ENCODE data around the gene TNS4. TPM values are rescaled to one million over a fixed set of nuclear protein-coding genes. Genes with fewer than 3 reads are reported as not detected.

Gene TNS4
- total and polyA plus RNA-seq, 9 of the 15 experiments (the other 6 are each of a cell fraction or from before 2014, with no cell fraction given) = 0.04 to 0.73 (median 0.24) TPM; not detected in 1

- DNase-seq (ENCODE audit: extremely low read depth in 1 of 4, low spot score in 3 of 4) = no peak
- Histone ChIP-seq H3K9ac (ENCODE audit: insufficient read depth in 1 of 2, low read depth in 2 of 2, low read length in 2 of 2) (peak overlapping the region in 1 of 2 experiments; percentile 65; a peak in 1 of 4 replicates), H3K9me1 (ENCODE audit: control insufficient read depth, insufficient read depth, low read length) (no peaks in the 10 kb centered on the region), H3K27me3 (ENCODE audit: control insufficient read depth in 2 of 2, insufficient read depth in 2 of 2, low read length in 2 of 2) (no peaks in the 10 kb centered on the region), H3K4me2 (ENCODE audit: insufficient read depth, low read length) (no peak overlapping the region), H3K4me3 (no peak overlapping the region), H3K4me1 (replicated peaks in 1 of 2; ENCODE audit: control insufficient read depth in 2 of 2, insufficient read depth in 2 of 2, low read length in 2 of 2) (peaks cover 32 to 34% of the 10 kb centered on the region in 2 experiments), H3K27ac (ENCODE audit: extremely low read depth, low read depth, low read length) (no peak overlapping the region), H2AFZ (ENCODE audit: low read depth, low read length) (no peak overlapping the region), H4K20me1 (replicated peaks; ENCODE audit: control insufficient read depth, insufficient read depth, low read length) (no peaks in the 10 kb centered on the region), H3K36me3 (ENCODE audit: control insufficient read depth, insufficient read depth, low read length) (peaks cover under 1% of the 10 kb centered on the region; the same call in 2 of the 3 replicates), H3K9me3 (replicated peaks; ENCODE audit: control insufficient read depth, insufficient read depth, low read depth, low read length) (no peaks in the 10 kb centered on the region), H3K79me2 (ENCODE audit: control insufficient read depth, insufficient read depth, low read length) (peaks cover 29% of the 10 kb centered on the region)
- no peak for FAIRE-seq
- whole genome bisulfite sequencing (ENCODE audit: insufficient coverage, low coverage, missing lambda C conversion rate) = 80% methylated on average over 8 of the region's 8 CpGs
- ChIA-PET POLR2A (interaction anchor here (0.6 to 1.3 kb wide), 7 partner anchors 8 to 1334 kb away, joined by 3 to 4 read pairs (median 3); no protein-coding TSS in a partner anchor), CTCF (ENCODE audit: low intra/inter-chr PET ratio) (no interaction called here)
- no TSS peak for BruUV-seq (replicated peaks)
- ATAC-seq = no peak
- intact Hi-C loops (cut with micrococcal nuclease) = no loop called here
- in situ Hi-C loops (cut with MboI) = no loop called here
- TF ChIP-seq ZFP1 (CRISPR knock-in tag; IDR thresholded peaks at IDR 0.05) = no peak
- TF ChIP-seq WHSC1 (IDR thresholded peaks at IDR 0.05; ENCODE audit: low read length) = no peak
- TF ChIP-seq, protein P1, sequence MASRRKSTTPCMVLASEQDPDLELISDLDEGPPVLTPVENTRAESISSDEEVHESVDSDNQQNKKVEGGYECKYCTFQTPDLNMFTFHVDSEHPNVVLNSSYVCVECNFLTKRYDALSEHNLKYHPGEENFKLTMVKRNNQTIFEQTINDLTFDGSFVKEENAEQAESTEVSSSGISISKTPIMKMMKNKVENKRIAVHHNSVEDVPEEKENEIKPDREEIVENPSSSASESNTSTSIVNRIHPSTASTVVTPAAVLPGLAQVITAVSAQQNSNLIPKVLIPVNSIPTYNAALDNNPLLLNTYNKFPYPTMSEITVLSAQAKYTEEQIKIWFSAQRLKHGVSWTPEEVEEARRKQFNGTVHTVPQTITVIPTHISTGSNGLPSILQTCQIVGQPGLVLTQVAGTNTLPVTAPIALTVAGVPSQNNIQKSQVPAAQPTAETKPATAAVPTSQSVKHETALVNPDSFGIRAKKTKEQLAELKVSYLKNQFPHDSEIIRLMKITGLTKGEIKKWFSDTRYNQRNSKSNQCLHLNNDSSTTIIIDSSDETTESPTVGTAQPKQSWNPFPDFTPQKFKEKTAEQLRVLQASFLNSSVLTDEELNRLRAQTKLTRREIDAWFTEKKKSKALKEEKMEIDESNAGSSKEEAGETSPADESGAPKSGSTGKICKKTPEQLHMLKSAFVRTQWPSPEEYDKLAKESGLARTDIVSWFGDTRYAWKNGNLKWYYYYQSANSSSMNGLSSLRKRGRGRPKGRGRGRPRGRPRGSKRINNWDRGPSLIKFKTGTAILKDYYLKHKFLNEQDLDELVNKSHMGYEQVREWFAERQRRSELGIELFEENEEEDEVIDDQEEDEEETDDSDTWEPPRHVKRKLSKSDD (conservative IDR thresholded peaks at IDR 0.05; ENCODE audit: low read length) = no peak
- TF ChIP-seq MAFG (tag; conservative IDR thresholded peaks at IDR 0.05) = 0 out of 2 replicates have a peak, but pooled peaks have one; percentile 12
- TF ChIP-seq STAT6 (CRISPR knock-in tag; IDR thresholded peaks at IDR 0.05) = no peak
- no peak for TF ChIP-seq JUN (IDR thresholded peaks at IDR 0.05; ENCODE audit: borderline replicate concordance, low read depth, low read length)
- no peak for TF ChIP-seq JUN (CRISPR knock-in tag; IDR thresholded peaks at IDR 0.05; ENCODE audit: borderline replicate concordance)
- TF ChIP-seq ATF1 (CRISPR knock-in tag; IDR thresholded peaks at IDR 0.05) = no peak
- TF ChIP-seq ATF1 (tag; IDR thresholded peaks at IDR 0.05) = no peak
- TF ChIP-seq ZNF316 (IDR thresholded peaks at IDR 0.05) = peak; percentile 44; the same call in 1 of the 2 replicates
- no peak for TF ChIP-seq JUND (IDR thresholded peaks at IDR 0.05; ENCODE audit: borderline replicate concordance, low read depth, low read length)
- no peak for TF ChIP-seq JUND (tag; IDR thresholded peaks at IDR 0.05; ENCODE audit: borderline replicate concordance, low read depth, low read length)
- peak; percentile 53 for TF ChIP-seq C11orf30 (IDR thresholded peaks at IDR 0.05; ENCODE audit: low read depth)
- TF ChIP-seq STAT5B (CRISPR knock-in tag; IDR thresholded peaks at IDR 0.05) = no peak
- TF ChIP-seq ZNF449 (CRISPR knock-in tag; IDR thresholded peaks at IDR 0.05) = no peak
- no peak for TF ChIP-seq RBM22 (IDR thresholded peaks at IDR 0.05; ENCODE audit: low read depth, low read length, poor library complexity, severe bottlenecking)
- TF ChIP-seq MAFF (IDR thresholded peaks at IDR 0.05; ENCODE audit: low read length) = peak; percentile 17; the same call in 1 of the 2 replicates
- TF ChIP-seq ETS2 (tag; IDR thresholded peaks at IDR 0.05; ENCODE audit: borderline replicate concordance, poor library complexity, severe bottlenecking) = no peak
Observed at GRCh38 chr17:40447148-40447644, 54.2 kb downstream of the TNS4 start.

Measured in K562 (cell line).